ENCODE measurements around the gene C10orf88. TPM values are rescaled to one million over a fixed set of nuclear protein-coding genes. Genes with fewer than 3 reads are reported as not detected.

C10orf88 gene
- total and polyA plus RNA-seq, 2 of the 8 experiments (the other 6 are each of a cell fraction or from before 2014, with no cell fraction given) = 3.2 to 11.0 TPM

GRCh38 chr10:122974023-122974422, 20.0 kb upstream of the C10orf88 start (continued):
- TF ChIP-seq SP2 (IDR thresholded peaks at IDR 0.05; ENCODE audit: low read length) (no peak), ZNF274 (IDR thresholded peaks at IDR 0.05; ENCODE audit: borderline replicate concordance, extremely low read depth, low read length) (no peak), CTCF (IDR thresholded peaks at IDR 0.05; ENCODE audit: control extremely low read depth in 1 of 3, insufficient read depth in 1 of 3, low read depth in 1 of 3, low read length in 3 of 3) (no peak)
